ENCODE data around the gene RIMBP2.

RIMBP2 gene

GRCh38 chr12:130658145-130658911, 57.8 kb downstream of the RIMBP2 start:
- Histone ChIP-seq H3K4me3 (ENCODE audit: low read length) (no peak overlapping the region), H3K4me1 (ENCODE audit: low read length) (no peaks in the 10 kb centered on the region), H3K27ac (ENCODE audit: low read length) (no peak overlapping the region), H3K9me3 (ENCODE audit: insufficient read depth, low read length) (no peaks in the 10 kb centered on the region), H3K79me2 (ENCODE audit: low read length) (no peaks in the 10 kb centered on the region), H3K27me3 (ENCODE audit: low read depth, low read length) (no peaks in the 10 kb centered on the region), H3K36me3 (replicated peaks; ENCODE audit: low read depth, low read length) (no peaks in the 10 kb centered on the region), H3K9ac (ENCODE audit: low read length) (no peak overlapping the region), H3K4me2 (ENCODE audit: low read length) (no peak overlapping the region), H4K20me1 (ENCODE audit: insufficient read depth, low read length) (no peaks in the 10 kb centered on the region), H2AFZ (ENCODE audit: low read depth, low read length) (no peak overlapping the region)
- no peak for TF ChIP-seq CTCF (IDR thresholded peaks at IDR 0.05; ENCODE audit: low read depth, low read length)
- TF ChIP-seq EZH2phosphoT487 (IDR thresholded peaks at IDR 0.05; ENCODE audit: low read depth), result no peak

GRCh38 chr12:130656411-130656810, 59.7 kb downstream of the RIMBP2 start:
- no peak overlapping the region for H3K27ac ChIP-seq (ENCODE audit: low read length)

GRCh38 chr12:130655881-130656280, 60.2 kb downstream of the RIMBP2 start:
- Histone ChIP-seq H3K4me3 (ENCODE audit: low read length) (no peak overlapping the region), H3K4me1 (ENCODE audit: low read length) (no peaks in the 10 kb centered on the region), H3K9ac (ENCODE audit: low read length) (no peak overlapping the region), H3K27me3 (ENCODE audit: low read depth, low read length) (no peaks in the 10 kb centered on the region), H3K79me2 (ENCODE audit: low read length) (no peaks in the 10 kb centered on the region), H3K27ac (ENCODE audit: low read length) (no peak overlapping the region), H3K9me3 (ENCODE audit: insufficient read depth, low read length) (no peaks in the 10 kb centered on the region), H4K20me1 (ENCODE audit: insufficient read depth, low read length) (no peaks in the 10 kb centered on the region), H2AFZ (ENCODE audit: low read depth, low read length) (no peak overlapping the region), H3K36me3 (replicated peaks; ENCODE audit: low read depth, low read length) (no peaks in the 10 kb centered on the region), H3K4me2 (ENCODE audit: low read length) (no peak overlapping the region)
- TF ChIP-seq CTCF (IDR thresholded peaks at IDR 0.05; ENCODE audit: low read depth, low read length) (no peak), EZH2phosphoT487 (IDR thresholded peaks at IDR 0.05; ENCODE audit: low read depth) (no peak)

More at GRCh38 chr12:130656411-130656810, 59.7 kb downstream of the RIMBP2 start:
- Histone ChIP-seq H3K4me1 (ENCODE audit: low read length) (no peaks in the 10 kb centered on the region), H3K4me3 (ENCODE audit: low read length) (no peak overlapping the region), H4K20me1 (ENCODE audit: insufficient read depth, low read length) (no peaks in the 10 kb centered on the region), H3K27me3 (ENCODE audit: low read depth, low read length) (no peaks in the 10 kb centered on the region), H3K4me2 (ENCODE audit: low read length) (no peak overlapping the region), H2AFZ (ENCODE audit: low read depth, low read length) (no peak overlapping the region), H3K9ac (ENCODE audit: low read length) (no peak overlapping the region), H3K36me3 (replicated peaks; ENCODE audit: low read depth, low read length) (no peaks in the 10 kb centered on the region), H3K79me2 (ENCODE audit: low read length) (no peaks in the 10 kb centered on the region), H3K9me3 (ENCODE audit: insufficient read depth, low read length) (no peaks in the 10 kb centered on the region)
- TF ChIP-seq EZH2phosphoT487 (IDR thresholded peaks at IDR 0.05; ENCODE audit: low read depth) (no peak), CTCF (IDR thresholded peaks at IDR 0.05; ENCODE audit: low read depth, low read length) (no peak)

GRCh38 chr12:130655010-130655409, 61.1 kb downstream of the RIMBP2 start:
- no peak overlapping the region for H3K27ac ChIP-seq (ENCODE audit: low read length)
- no peaks in the 10 kb centered on the region for H3K9me3 ChIP-seq (ENCODE audit: insufficient read depth, low read length)
- H3K79me2 ChIP-seq (ENCODE audit: low read length), result no peaks in the 10 kb centered on the region
- H3K4me3 ChIP-seq (ENCODE audit: low read length), result no peak overlapping the region
- no peak overlapping the region for H2AFZ ChIP-seq (ENCODE audit: low read depth, low read length)
- no peaks in the 10 kb centered on the region for H3K27me3 ChIP-seq (ENCODE audit: low read depth, low read length)
- H4K20me1 ChIP-seq (ENCODE audit: insufficient read depth, low read length), result no peaks in the 10 kb centered on the region
- TF ChIP-seq EZH2phosphoT487 (IDR thresholded peaks at IDR 0.05; ENCODE audit: low read depth) (no peak), CTCF (IDR thresholded peaks at IDR 0.05; ENCODE audit: low read depth, low read length) (no peak)
- H3K4me1 ChIP-seq (ENCODE audit: low read length), result no peaks in the 10 kb centered on the region
- H3K36me3 ChIP-seq (replicated peaks; ENCODE audit: low read depth, low read length), result no peaks in the 10 kb centered on the region
- no peak overlapping the region for H3K9ac ChIP-seq (ENCODE audit: low read length)
- H3K4me2 ChIP-seq (ENCODE audit: low read length), result no peak overlapping the region

Measured in OCI-LY3 (cell line).